Measurements from ENCODE around the gene DYSF.
"Not testable (repeated sequence)": the region's sequence is repeated elsewhere in the genome, so short reads cannot be mapped to it uniquely, and the experiment has no call there.

DYSF gene

DNA sequence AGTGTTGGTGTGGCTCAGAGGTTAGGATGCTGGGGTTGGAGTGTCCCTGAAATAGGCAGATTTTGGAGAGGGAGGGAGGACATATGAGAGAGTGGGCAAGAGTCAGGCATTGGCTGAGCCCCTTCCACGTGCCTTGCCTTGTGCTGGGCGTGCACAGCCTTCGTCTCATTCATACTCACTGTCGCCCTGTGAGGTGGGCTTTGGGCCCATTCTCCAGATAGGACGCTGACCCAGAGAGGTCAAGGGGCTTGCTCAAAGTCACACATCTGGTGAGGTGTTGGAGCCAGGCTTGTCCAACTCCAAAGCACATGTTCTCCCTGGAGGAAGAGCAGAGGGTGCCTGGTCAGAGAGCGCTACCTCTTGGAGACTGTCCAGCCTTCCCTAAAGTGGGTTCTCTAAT is 166.8 kb downstream of the DYSF start:
- no peak for DNase-seq

DNA sequence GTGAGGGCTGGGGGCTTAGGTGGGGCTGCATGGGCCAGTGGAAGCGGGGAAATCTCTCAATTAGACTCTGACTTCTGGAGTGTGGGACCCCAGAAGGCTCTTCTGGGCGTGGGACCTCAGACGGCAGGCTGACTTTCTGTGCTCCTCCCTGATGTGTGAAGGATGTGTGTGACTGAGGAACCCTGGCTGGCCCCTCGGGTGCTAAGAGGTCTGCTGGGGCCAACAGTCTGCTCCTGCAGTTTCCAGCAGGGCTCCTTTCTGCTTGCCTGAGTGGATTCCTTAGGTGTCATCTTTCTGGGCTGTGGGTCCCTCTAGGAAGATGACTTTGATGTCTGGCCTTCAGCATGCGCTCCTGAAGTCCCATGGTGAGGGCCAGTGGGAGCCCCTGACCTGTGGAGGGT is 167.5 kb downstream of the DYSF start:
- DNase-seq: no peak

DNA sequence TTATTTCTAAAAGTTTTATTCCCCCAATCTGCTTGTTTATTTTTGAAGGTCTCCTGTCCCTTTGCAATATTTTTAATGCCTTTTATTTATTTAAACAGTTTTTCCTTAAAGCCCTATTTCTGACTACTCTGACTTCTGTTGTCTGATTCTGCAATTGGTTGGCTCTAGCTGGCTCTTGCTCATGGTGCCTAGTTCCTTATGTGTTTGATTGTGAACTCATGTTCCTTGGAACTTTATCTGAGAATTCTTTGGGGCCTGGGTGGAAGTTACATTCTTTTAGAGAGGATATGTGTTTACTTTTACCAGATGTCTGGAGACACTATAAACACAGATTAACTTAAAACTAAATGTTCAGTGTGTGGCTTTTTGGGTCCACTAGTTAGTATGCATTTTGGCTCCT is 175.9 kb downstream of the DYSF start:
- DNase-seq: no peak

DNA sequence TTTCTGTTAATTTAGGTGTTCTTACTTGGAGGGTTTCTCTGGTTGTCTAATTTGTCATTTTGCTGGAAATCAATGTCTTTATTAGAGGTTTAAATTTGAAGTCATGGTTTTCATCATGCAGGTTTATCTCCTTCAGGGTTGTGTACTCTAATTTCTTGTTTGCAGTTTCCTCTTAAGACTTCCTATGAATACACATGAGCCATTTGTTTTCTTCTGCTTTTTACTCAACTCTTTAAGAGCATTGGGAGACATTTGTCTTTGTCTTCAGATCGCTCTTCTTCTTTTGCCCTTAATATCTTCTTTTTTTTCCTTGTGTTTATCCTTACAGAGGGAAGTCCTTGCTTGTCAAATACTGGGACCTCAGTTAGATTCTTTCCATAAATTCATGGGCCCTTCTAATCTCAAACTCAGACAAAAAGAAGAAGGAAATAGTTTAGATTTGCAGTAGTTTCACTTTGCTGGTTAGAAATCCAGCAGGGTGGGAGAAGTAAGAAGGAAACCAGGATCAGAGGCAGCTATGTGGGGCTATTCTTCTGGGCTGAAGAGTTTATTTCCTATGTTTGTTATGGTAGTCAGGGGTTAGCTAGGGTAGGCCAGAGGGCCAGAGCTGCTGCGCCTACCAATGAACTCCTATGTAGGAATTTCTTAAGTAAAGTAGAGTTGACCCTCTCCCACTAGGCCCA is 176.6 kb downstream of the DYSF start:
- DNase-seq: no peak

DNA sequence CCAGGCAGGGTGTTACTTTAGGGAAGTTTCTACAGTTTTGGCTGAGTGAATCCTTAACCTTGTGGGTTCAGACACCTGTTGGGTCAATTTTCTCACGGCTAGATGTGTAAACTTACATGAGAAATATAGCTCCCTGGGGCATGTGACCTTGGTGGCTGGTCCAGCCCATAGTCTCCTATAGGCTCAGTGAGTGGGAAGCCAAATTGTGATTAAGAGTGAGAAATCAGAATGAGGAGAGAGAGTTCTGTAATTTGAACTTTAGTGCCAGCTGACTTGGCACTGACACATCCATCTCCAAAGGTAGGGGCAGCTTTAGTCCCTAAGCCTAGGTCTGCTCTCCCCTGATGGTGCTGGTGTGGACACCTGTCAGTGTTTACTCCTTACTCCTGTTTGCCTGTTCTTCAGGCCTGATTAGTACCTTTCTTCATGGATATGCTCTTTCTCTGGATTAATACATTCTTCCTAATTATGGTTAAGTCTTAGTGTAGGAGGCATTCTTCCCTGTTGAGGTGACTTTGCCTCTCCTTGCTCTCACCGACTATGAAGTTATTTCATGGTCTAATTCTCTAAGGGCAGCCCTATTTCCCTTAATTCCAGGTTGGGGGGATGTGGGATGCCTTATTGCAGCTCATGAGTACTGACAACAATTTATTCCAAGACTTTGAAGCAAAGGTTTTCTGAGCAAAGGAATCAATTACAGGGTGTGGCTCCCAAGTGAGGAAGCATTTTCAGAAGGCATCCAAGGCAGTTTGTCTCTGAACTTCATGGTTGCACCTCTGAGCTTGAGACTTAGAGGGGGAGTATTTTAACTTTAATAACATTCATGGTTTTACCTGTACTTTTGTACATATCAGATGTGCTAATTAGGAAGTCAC is 177.3 kb downstream of the DYSF start:
- no peak for DNase-seq

DNA sequence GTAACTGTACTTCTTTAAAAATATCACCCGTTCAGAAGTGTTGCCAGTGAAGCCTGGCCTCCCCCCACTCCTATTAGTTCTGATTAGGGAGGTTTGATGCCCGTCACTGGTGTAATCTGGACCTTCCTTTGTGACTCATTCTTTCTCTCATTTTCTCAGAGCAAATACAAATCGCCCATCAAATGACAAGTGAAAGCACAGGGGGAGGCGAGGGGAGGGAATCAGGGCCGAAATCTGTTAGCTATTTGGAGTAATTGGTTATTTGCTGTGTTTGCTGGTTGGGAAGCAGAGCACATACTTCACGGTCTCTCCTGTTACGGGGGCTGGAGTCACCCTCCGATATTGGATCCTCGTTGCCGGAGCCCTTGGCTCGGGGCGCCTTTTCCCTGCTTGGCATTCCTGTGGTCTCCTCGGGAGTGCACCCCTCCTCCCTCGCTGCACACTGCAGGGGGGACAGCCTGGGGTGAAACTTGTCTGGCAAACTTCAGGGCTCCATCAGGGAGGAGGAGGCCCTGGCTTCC is 178.1 kb downstream of the DYSF start:
- no peak for DNase-seq

DNA sequence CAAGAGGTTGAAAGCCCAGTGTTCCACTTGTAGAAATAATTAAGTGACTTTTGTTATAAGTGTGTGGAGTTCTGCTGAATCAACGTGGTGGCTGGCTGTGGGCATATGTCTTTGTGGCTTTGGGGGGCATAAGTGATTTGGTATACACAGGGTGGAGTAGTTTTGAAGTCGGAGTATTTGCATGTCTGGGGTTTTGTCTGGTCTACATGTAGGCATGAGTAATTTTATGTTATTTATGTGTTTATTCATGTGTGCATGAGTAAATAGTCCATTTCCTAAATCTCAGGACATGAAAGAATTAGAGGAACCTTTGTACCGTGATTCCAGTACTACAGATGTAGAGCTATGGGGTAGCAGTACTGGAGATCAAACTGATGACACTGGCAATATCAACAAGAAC is 179.7 kb downstream of the DYSF start:
- DNase-seq: no peak

DNA sequence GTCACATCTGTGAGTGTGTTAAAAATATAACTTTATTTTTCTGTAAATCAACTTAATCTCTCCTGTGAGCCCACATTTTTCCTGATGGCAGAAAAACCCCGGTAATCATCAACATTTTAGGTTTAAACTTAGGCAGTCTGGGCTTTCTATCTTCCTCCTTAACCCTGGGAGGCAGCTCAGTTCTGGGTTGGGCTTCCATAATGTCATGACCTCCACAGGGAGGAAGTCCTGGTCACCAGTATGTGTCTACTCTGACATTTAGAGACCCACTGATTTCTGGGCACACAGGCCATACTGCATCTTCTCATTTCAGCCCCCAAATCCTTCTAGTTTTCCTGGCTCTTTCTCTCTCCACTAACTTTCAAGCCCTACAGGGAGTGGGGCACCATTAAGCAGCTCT is 181.2 kb downstream of the DYSF start:
- DNase-seq: no peak

DNA sequence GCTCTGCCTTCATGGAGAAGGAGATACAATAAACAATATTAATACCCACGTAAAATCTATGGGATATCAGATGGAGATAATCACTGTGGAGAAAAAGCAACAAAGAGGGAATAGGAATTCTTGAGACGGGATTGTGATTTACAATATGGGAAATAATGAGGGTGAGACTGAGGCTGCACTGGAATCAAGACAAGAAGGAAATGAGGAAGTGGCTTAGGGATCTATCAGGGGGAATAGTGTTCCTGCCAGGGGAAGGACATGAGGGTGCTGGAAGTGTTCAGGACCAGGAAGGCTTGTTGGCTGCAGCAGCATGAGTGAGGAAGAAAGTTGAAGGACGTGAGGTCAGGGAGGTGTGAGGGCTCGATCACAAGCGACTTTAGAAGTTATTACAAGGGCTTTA is 182.4 kb downstream of the DYSF start:
- no peak for DNase-seq

DNA sequence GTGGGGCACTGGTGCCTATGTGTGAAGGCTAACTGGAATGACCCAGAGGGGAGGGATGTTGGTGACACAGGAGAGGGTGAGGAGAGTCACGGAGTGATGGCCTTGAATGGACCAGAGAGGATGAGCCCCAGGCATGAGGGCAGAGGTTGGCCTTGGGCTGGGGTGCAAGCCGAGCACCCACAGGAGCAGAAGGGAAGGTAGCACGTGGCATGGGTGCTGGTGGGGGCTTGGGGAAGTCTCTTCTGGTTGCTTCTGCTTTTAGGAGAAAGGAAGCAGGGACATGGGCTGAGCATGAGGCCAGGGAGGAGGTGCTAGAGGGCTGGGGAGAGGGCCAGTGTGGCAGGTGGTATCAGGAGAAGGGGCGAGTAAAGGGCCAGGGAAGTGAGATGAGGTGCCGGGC is 183.8 kb downstream of the DYSF start:
- no peak for DNase-seq

DNA sequence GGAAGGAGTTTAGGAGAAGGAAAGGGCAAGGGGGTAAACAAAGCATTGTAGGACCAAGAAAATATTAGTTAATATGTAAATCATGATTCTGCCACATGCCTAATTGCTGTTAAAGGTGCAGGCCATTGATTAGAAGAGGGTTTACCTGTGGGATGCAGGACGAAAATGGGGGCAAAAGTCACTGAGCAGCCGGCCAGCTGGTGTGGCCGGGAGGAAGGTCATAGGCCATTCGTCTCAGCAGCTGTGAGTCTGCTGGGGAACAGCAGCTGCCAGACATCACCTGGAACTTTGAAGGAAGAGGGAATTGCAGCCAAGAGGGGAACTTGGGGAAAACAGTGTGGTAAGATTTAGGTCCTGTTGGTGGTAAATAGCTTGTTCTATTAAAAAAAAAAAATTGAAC is 184.4 kb downstream of the DYSF start:
- no peak for DNase-seq

DNA sequence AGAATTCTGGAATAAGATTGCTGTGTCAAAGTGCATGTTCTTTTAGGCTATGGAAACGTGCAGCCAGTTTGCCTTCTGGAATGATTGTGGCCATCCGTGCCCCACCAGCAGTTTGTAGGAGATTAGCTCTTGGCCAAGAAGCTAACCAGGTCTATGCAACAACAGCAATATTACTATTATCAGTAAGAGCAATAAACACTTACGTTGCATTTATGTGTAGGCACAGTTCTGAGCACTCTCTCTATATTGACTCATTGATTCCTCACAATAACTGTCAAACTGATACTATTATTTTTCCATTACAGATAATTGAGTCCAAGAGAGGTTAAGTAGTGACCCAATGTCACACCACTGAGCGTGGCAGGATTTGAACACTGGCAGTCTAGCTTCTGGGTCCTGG is 186.4 kb downstream of the DYSF start:
- DNase-seq: no peak

DNA sequence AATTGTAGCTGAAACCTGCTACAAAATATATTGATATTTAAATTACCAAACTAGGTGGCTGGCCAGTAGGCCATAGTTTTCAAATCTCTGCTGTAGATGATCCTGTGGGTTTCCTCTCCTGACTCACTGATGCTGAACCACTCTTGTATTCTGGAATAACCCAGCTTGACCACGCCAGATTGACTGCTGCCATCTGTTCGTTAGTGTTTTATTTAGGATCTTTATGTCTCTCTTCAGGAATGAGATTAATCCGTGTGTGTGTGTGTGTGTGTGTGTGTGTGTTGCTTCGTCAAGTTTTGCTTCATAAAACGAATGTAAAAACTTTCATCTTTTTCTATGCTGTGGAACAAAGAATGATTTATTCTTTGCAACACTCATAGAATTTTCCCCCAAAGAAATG is 187.1 kb downstream of the DYSF start:
- DNase-seq: no peak

DNA sequence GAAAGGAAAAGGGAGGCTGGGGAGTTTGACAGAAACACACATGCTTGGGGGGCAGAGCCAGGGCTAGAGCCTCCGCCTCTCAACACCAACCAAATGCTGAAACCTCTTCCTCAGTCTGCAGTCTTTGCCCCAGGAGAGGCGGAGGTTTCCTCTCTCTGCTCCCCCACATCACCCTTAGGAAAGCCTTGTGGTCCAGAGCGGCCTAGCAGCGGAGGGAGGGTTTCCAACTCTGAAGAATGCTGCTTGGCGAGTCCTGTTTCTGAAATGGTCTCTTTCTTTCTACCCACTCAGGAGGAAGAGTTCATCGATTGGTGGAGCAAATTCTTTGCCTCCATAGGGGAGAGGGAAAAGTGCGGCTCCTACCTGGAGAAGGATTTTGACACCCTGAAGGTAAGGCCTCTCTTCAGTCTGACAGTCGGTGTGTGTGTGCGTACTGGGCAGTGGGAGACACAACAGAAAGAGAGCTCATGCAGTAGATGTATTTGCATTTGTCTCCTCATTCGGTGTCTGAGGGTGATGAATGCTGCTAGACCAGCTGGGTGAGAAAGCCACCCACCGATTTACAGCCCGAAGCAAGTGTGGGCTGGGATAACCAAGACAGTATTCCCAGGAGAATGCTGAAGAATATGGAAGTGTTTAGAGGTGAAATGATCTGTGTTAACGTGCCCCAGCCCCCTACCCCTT is 190.5 kb downstream of the DYSF start:
- no peak for DNase-seq

DNA sequence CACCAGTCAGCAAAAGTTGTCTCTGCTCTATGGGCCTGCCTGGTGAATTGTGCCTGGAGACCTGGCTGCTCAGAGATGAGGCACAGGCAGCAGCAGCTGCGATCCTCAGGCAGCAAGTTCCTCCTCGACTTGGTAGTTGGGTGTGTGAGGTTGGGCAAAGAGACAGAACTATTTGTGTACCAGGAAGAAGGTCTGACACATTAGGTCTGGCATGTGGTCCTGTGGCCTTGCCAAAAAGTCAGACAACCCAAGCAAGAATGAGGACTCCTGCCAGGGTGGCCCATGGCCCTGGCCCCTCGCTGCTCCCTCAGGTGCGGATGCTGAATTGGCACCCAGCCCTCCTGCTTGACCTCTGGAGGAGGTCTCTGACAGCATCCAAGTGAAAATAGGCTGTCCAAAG is 192.7 kb downstream of the DYSF start:
- DNase-seq: no peak

DNA sequence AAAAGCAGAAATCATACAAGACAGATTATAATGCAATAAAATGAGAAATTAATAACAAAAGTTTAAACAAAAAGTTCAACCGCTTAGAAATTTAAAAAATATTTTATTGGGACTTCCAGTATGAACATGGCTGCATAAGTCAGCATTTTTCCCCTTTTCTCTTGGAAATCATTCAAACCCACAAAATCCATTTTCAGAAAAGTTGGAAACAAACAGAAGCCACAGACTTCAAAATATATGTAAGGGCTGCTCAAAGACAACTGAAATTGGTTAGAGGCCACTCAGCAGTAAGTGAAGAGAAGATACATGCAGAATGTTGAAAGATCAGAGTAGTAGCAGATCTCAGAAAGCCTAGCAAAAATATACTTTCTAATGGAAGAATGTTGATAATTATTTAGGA is 194.0 kb downstream of the DYSF start:
- no peak for DNase-seq

DNA sequence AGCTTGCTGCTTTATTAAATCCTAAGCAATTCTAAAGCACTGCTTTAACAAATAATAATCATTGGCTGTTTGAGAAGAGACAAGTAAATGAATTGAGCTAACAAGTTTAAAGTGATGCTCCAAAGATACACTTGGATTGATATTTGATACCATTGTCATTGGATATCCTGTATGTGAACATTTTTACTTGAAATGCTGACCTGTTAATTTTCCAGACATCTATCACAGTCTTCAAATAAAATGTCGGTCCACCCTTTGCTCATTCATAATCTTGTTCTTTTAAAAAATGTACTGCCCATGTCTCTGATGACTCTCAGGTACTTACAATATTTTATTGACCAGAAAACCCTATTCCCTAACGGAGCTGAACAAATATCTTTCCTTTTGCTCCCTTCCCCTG is 202.1 kb downstream of the DYSF start:
- DNase-seq: no peak

DNA sequence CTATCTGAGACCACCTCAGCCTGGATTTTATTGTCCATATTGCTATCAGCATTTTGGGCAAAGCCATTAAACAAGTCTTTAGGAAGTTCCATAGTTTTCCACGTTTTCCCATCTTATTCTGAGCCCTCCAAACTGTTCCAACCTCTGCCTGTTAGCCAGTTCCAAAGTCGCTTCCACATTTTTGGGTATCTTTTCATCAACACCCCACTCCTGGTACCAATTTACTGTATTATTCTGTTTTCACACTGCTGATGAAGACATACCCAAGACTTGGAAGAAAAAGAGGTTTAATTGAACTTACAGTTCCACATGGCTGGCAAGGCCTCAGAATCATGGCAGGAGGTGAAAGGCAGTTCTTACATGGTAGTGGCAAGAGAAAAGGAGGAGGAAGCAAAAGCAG is 204.9 kb downstream of the DYSF start:
- not testable (repeated sequence) for DNase-seq

DNA sequence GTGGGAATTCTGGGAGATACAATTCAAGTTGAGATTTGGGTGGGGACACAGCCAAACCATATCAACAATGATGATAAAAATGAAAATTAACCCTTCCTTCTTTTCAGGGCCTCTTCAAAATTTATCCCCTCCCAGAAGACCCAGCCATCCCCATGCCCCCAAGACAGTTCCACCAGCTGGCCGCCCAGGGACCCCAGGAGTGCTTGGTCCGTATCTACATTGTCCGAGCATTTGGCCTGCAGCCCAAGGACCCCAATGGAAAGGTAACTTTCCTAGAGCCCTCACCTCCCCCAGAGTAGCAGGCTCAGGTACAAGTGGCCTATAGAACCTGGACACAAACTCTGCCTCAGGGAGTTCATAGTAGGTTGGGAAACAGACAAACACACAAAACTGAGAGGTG is 205.4 kb downstream of the DYSF start:
- DNase-seq: no peak

DNA sequence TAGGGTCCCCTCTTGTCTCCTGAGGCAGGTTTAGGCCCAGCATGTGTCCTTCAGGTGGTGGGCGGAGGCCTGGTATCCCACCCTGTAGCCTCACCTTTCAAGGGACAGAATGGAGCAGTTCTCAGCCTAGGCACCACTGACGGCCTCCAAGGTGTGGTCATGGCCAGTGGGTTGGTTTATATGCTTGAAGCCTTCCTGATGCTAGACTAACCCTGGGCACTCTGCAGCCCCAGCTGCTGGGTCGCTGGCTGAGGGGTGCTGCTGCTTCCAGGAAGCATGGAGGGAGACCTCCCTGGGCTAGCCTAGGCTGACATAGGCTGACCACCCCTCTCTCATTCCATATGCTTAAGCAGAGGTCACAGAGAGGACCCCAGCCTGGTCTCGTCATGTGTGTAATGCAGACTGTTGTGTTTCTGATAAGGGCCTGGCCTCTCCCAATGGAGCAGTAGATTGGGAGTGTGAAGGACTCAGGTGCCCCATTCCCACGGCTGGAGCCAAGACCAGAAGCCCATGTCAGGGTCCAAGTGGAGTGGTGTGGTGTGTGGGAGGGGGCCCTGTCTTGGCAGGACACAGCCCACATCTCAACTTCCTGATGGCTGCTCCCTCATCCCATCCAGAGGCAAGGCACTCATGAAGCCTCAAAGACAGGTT is 206.6 kb downstream of the DYSF start:
- DNase-seq: no peak

DNA sequence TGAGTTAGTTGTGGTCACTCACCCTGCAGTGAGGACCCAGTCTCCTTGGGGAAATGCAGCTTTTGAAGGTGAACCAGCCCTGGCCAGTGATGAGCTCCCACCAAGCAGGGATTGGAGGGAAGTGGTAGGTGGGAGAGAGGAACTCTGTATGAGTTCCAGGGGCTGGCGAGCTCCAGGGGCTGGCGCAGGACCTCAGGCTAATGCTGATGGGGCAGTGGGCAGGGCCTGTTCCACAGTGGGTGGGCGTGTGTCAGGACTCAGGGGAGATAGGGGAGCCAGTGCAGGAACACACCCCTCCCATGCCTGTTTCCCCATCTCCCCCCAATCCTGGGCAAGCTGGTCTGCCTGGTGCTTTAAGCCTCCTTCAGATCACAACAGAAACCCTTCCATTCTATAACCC is 208.4 kb downstream of the DYSF start:
- no peak for DNase-seq

DNA sequence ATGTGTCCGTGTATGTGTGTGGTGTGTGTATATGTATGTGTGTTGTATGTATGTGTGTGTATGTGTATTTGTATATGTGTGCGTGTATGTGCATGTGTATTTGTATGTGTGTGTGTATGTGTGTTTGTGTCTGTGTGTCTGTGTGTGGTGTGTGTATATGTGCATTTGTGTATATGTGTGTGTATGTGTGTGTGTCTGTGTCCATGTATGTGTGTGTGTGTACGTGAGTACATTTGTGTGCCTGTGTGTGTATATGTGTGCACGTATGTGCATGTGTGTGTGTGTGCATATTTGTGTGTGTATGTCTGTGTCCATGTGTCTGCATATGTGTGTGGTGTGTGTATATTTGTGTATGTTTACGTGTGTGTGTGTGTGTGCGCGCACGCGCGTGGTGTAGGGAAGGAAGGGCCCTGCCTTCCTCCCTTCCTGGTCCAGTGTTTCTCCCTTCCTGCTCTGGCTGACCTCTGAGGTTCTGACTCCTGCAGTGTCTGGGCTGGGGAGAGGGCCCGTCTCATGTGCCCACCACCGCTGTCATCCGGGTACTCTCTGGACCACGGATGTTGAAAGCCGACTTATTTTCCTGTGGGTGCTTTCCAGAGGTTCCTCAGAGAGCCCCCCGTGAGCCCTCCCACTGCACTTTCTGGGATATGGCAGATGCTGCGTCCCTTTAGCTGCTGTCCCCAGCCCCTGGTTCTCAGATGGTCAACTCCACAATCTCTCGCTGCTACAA is 209.5 kb downstream of the DYSF start:
- DNase-seq: no peak

DNA sequence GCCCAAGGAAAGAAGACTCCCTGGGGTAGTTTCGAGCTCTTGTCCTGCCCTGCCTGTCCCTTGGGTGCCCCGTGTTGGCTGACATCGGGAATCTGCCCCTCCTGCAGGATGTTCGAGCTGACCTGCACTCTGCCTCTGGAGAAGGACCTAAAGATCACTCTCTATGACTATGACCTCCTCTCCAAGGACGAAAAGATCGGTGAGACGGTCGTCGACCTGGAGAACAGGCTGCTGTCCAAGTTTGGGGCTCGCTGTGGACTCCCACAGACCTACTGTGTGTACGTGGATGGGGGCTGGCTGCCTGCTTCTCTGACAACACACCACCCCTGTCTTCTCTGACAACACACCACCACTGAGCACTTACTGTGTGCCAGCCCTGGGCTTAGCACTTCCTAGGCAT is 210.8 kb downstream of the DYSF start:
- no peak for DNase-seq
